Measurements from ENCODE around the gene UPK3A. TPM values are rescaled to one million over a fixed set of nuclear protein-coding genes. Genes with fewer than 3 reads are reported as not detected.

Gene UPK3A
- total RNA-seq, 1 donor from 2014 or later, result 0.29 TPM

- TF ChIP-seq CTCF (conservative IDR thresholded peaks at IDR 0.05), result no peak
- peaks cover 47% of the 10 kb centered on the region for H3K4me1 Mint-ChIP-seq (ENCODE audit: unreplicated experiment)
- H3K27ac Mint-ChIP-seq, result peak overlapping the region; percentile 78
- no peaks in the 10 kb centered on the region for H3K9me3 Mint-ChIP-seq
- peaks cover 5% of the 10 kb centered on the region for H3K36me3 Mint-ChIP-seq
- no peaks in the 10 kb centered on the region for H3K27me3 Mint-ChIP-seq
- H3K4me3 Mint-ChIP-seq, result peak overlapping the region; percentile 69
- DNase-seq (ENCODE audit: extremely low spot score, unreplicated experiment), result no peak
Measured at GRCh38 chr22:45318168-45318557, 33.4 kb downstream of the UPK3A start.

- H3K36me3 Mint-ChIP-seq, result peaks cover 9% of the 10 kb centered on the region
- no peaks in the 10 kb centered on the region for H3K9me3 Mint-ChIP-seq
- no peak for DNase-seq (ENCODE audit: extremely low spot score, unreplicated experiment)
- TF ChIP-seq CTCF (conservative IDR thresholded peaks at IDR 0.05), result no peak
- H3K27me3 Mint-ChIP-seq, result no peaks in the 10 kb centered on the region
- peaks cover 47% of the 10 kb centered on the region for H3K4me1 Mint-ChIP-seq (ENCODE audit: unreplicated experiment)
- peak overlapping the region; percentile 78 for H3K27ac Mint-ChIP-seq
- peak overlapping the region; percentile 69 for H3K4me3 Mint-ChIP-seq
Measured at GRCh38 chr22:45318558-45319323, 34.0 kb downstream of the UPK3A start.

- H3K4me3 Mint-ChIP-seq, result no peak overlapping the region
- TF ChIP-seq CTCF (conservative IDR thresholded peaks at IDR 0.05), result no peak
- H3K36me3 Mint-ChIP-seq, result peaks cover 15% of the 10 kb centered on the region
- no peaks in the 10 kb centered on the region for H3K27me3 Mint-ChIP-seq
- H3K9me3 Mint-ChIP-seq, result no peaks in the 10 kb centered on the region
- DNase-seq (ENCODE audit: extremely low spot score, unreplicated experiment), result no peak
- H3K4me1 Mint-ChIP-seq (ENCODE audit: unreplicated experiment), result peaks cover 42% of the 10 kb centered on the region
- peak overlapping the region; percentile 17 for H3K27ac Mint-ChIP-seq
Measured at GRCh38 chr22:45319324-45319685, 34.6 kb downstream of the UPK3A start.

- Mint-ChIP-seq H3K27me3 (no peaks in the 10 kb centered on the region), H3K4me3 (no peak overlapping the region), H3K4me1 (ENCODE audit: unreplicated experiment) (peaks cover 38% of the 10 kb centered on the region), H3K9me3 (no peaks in the 10 kb centered on the region), H3K27ac (no peak overlapping the region), H3K36me3 (peaks cover 21% of the 10 kb centered on the region)
- no peak for DNase-seq (ENCODE audit: extremely low spot score, unreplicated experiment)
- no peak for TF ChIP-seq CTCF (conservative IDR thresholded peaks at IDR 0.05)
Measured at GRCh38 chr22:45320357-45320976, 35.7 kb downstream of the UPK3A start.

GRCh38 chr22:45321827-45322226 is 37.1 kb downstream of the UPK3A start:
- peaks cover 30% of the 10 kb centered on the region for H3K4me1 Mint-ChIP-seq (ENCODE audit: unreplicated experiment)
- no peaks in the 10 kb centered on the region for H3K9me3 Mint-ChIP-seq
- H3K4me3 Mint-ChIP-seq, result no peak overlapping the region
- H3K27me3 Mint-ChIP-seq, result no peaks in the 10 kb centered on the region
- H3K36me3 Mint-ChIP-seq, result peaks cover 24% of the 10 kb centered on the region
- TF ChIP-seq CTCF (conservative IDR thresholded peaks at IDR 0.05), result no peak
- H3K27ac Mint-ChIP-seq, result no peak overlapping the region
- DNase-seq (ENCODE audit: extremely low spot score, unreplicated experiment), result no peak

All from type B pancreatic cell (in vitro differentiated cells).